ENCODE measurements around the gene RUFY3.
"Not testable (repeated sequence)": the region's sequence is repeated elsewhere in the genome, so short reads cannot be mapped to it uniquely, and the experiment has no call there.

RUFY3 gene

DNA sequence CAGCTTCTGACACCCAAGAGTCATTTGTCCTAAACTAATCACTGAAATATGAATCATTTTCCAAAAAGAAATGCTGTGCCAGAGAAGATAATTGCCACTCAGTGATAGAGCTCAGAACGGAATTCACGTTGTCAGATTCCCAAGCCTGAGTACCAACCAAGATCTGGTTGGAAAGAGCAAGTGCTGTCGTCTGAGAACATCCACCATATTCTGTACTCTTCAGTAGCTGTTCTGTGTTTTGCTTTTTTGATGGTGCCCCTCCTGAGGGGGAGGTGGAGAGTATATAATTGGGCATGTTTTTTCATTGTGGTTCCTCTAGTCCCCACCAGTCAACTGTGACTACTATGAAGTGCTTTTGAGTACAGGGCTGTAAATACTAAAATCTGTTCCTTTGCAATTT lies 13.2 kb downstream of the RUFY3 start:
- no peak for DNase-seq (ENCODE audit: extremely low spot score, insufficient read length, low read depth)
- no peak for FAIRE-seq

DNA sequence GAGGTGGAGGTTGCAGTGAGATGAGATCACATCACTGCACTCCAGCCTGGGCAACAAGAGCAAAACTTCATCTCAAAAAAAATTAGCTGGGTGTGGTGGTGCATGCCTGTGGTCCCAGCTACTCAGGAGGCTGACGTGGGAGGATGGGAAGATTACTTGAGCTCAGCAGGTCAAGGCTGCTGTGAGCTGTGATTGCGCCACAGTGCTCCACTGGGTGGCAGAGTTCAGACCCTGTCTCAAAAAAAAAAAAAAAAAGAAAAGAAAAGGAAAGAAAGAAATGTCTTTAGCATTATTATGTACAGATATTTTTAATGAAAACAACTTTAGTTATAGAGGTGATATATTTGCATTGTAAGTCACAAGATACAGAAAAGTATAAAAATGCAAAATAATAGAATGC lies 14.2 kb downstream of the RUFY3 start:
- peak; percentile 76 for FAIRE-seq
- DNase-seq (ENCODE audit: extremely low spot score, insufficient read length, low read depth): not testable (repeated sequence)

DNA sequence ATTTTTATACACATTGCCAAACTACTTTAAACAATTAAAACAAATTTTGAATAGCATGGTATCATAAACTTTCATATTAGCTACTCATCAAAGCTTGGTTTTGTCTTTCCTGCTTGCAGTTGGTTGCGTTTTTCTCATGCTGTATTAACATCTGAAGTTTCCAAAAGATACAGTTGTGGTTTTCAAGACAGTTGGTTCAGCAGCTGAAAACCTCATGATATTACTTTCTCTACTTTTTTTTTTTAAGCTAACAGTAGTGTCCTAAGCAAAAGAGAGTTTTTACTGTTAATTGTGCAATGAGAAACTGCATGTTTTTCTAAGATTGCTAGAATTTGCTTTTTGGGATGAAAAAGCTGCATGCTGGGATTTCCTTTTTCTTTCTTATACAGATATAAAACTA lies 15.2 kb downstream of the RUFY3 start:
- DNase-seq (ENCODE audit: extremely low spot score, insufficient read length, low read depth): no peak
- FAIRE-seq: peak; percentile 41

DNA sequence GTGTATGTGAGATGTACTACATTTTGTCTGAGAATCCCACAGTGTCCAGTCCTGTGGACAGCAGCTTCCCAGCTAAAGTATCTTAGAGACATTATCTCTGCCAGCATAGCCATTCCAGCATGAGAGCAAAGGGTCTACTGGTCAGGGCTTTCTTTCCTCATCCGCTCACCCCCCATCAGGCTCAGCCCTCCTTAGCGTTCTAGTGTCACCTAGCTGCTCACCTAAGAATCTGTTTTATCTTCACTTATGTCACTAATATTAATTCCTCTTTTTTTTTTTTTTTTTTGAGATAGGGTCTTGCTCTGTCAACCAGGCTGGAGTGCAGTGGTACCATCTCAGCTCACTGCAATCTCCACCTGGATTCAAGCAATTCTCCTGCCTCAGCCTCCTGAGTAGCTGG lies 15.6 kb downstream of the RUFY3 start:
- DNase-seq (ENCODE audit: extremely low spot score, insufficient read length, low read depth) (no peak), FAIRE-seq (no peak)

DNA sequence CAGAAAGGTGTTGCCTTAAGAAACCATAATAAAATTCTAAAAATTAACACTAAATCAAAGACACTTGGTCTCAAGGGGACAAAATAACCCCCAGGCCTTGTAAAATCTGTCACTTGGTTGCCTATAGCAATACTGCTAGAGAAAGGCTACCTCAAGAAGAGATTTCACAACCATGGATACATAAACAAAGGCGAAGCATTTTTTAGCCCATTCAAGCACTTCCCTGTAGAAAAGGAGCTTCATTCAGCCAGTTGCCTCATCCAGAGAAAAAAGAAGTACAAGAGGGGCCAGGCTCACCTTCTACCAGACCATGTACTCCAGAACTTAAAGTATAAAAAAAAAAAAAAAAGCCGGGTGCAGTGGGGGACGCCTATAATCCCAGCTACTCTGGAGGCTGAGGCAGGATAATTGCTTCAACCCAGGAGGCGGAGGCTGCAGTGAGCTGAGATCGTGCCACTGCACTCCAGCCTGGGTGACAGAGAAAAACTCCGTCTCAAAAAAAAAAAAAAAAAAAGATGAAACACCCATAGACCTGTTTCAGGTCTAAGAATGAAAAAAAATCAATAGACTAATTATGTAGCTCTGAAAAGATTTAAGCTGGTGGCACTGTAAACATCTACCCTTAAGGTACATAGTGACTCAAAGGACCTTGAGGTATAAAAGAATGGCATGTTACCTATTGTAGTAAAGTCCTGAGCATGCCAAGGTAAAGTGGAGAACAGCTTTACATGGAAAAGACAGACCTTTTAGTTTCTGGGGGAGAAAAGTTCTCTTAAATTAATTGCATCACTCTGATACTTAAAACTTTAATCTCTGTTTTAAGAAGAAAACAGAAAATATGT lies 18.0 kb downstream of the RUFY3 start:
- no peak for DNase-seq (ENCODE audit: extremely low spot score, insufficient read length, low read depth)
- no peak for FAIRE-seq

DNA sequence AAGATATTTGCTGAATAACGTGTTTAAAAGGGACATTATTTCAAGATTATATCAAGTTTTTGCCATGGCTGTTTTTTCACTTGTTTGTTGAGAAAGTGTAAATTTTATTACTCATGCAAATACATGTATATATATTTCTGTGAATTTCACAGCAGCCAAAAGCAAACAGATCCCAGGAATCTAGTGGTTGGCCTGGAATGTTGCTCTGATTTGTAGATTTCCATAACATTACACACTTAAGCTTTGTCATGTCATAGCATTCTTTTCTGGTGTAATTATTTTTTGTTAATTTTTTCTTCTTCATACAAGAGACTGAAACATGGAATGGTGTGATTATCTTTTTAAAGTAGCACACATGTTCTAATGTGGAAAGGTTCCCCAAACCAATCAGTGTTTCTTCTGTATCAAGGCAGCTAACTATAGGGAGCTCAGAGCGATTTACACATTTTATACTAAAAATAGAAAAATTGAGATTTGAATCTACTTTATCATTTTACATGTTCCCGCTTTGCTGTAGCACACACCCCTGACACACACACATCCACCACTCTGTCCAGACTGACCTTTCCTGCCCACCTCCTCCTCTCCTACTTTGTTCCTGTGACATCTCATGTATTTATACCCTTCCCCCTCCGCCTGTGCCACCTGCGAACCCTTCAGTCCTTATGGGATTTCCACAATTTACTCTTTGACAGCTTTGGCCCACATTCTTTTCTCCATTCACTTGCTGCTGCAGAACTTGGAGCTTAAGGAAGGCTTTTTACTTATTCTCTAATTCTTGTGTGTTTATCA lies 20.3 kb downstream of the RUFY3 start:
- no peak for FAIRE-seq
- no peak for DNase-seq (ENCODE audit: extremely low spot score, insufficient read length, low read depth)

DNA sequence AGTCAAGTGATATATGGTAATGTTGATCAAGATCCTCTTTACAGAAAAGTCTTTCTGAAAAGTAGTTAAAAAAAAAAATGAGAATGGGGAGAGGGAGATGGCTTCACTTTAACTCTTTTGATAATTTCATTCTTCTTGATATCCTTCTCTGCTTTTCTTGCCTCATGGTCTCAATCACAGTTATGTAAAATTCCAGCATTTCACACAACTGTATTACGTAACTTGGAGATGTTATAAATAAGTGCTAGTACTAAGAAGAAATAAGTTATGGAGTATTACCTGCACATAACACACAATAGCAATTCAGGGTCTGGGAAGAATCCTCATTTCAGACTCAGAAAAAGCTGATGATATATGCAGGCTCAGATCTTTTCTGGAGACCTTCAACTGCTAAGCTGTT lies 22.0 kb downstream of the RUFY3 start:
- DNase-seq (ENCODE audit: extremely low spot score, insufficient read length, low read depth) (no peak), FAIRE-seq (no peak)

DNA sequence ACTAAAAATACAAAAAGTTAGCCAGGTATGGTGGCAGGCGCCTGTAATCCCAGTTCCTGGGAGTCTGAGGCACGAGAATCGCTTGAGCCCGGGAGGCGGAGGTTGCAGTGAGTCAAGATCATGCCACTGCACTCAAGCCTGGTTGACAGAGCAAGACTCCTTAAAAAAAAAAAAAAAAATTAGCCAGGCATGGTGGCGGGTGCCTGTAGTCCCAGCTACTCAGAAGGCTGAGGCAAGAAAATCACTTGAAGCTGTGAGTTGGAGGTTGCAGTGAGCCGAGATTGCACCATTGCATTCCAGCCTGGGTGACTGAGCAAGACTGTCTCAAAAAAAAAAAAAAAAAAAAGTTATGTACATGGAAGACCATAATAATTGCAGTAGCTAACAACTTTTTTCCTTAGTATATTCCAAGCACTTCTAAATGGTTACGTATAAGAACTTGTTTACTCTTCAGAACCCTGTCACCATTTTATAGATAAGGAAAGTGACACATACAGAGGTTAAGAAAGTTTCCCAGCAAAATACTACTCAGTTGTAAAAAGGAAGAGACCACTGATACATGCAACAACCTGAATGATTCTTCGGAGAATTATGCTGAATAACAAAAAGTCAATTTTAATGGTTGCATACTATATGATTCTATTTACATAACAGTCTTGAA lies 24.5 kb downstream of the RUFY3 start:
- FAIRE-seq (no peak), DNase-seq (ENCODE audit: extremely low spot score, insufficient read length, low read depth) (no peak)

DNA sequence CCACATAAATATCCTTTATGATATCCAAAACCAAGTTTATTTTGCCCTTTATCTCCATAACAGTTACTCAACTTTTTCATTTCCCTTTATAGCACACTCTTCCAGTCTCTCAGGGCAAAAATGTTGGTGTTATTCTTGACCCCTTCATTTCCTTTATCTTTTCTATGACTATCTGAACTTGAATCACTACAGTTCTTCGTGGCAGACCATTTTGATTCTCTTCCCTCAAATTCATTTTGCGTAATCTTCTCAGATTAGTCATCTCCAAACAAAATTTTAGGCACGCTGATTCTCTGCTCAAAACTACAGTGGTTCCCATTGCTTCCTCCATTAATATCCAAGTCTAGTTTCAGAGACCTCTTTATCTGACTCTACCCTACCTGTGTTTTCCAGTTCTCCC lies 26.1 kb downstream of the RUFY3 start:
- FAIRE-seq (peak; percentile 47), DNase-seq (ENCODE audit: extremely low spot score, insufficient read length, low read depth) (no peak)

DNA sequence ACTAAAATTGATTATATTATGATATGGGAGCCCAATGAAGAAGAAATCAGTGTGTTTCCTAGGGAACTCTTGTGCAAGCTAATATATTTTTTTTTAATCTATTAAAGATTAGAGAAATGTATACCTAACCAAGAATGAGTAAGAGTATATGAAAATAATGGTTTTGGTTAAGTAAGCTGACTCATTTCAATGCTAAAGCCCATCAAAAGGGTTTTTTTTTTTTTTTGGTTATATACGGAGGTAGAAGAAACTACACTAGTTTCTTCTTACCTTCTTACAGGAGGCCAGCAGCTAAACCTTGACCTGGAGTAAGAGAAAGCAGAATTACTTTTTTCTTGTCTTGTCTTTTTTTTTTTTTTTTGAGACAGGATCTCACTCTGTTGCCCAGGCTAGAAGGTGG lies 27.5 kb downstream of the RUFY3 start:
- no peak for FAIRE-seq
- DNase-seq (ENCODE audit: extremely low spot score, insufficient read length, low read depth): no peak

DNA sequence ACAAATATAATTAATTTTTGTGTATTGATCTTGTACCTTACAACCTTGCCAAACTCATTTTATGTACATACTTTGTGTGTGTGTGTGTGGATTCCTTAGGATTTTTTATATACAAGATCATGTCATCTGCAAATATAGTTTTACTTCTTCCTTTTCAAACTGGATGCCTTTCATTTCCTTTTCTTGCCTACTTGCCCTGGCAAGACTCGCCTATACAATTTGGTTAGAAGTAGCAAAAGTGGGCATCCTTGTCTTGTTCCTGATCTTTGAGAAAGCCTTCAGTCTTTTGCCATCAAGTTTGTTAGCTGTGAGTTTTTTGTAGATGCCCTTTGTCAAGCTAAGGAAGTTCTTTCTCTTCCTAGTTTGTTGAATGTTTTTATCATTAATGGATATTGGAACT lies 30.5 kb downstream of the RUFY3 start:
- FAIRE-seq (no peak), DNase-seq (ENCODE audit: extremely low spot score, insufficient read length, low read depth) (no peak)

DNA sequence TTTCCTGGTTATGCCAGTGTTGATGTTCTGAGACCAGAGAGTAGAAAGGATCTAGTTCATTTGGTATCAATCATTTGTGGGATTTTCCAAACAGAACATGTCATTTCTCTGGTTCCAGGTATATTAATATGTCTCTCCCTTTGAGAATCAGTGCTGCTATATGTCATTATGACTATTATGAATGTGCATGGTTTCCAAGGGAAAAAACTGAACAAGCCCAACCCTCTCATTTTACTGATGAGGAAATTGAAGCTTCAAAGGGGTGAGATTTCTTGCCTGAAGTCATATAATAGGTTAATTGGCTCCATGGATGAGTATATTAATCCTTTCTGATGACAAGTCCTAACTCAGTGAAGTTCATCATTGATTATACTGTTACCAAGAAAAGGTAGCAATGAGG lies 31.9 kb downstream of the RUFY3 start:
- DNase-seq (ENCODE audit: extremely low spot score, insufficient read length, low read depth) (no peak), FAIRE-seq (peak; percentile 36)

DNA sequence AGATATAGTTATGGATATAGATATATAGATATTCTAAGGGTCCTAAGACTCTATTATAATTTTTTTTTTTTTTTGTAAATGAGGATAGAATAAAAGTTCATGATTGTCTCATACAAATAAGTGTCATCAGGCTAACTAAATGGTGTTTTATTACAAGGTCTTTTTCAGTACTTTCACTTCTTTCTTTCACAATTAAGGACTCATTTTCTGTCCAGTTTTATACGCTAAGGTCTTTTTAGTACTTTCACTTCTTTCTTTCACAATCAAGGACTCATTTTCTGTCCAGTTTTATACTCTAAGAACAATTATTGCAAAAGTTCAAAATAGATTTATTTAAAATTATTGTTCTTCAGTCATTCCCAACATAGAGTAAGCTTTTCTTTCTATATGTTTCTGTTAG lies 32.7 kb downstream of the RUFY3 start:
- DNase-seq (ENCODE audit: extremely low spot score, insufficient read length, low read depth) (peak; percentile 22), FAIRE-seq (peak; percentile 47)

DNA sequence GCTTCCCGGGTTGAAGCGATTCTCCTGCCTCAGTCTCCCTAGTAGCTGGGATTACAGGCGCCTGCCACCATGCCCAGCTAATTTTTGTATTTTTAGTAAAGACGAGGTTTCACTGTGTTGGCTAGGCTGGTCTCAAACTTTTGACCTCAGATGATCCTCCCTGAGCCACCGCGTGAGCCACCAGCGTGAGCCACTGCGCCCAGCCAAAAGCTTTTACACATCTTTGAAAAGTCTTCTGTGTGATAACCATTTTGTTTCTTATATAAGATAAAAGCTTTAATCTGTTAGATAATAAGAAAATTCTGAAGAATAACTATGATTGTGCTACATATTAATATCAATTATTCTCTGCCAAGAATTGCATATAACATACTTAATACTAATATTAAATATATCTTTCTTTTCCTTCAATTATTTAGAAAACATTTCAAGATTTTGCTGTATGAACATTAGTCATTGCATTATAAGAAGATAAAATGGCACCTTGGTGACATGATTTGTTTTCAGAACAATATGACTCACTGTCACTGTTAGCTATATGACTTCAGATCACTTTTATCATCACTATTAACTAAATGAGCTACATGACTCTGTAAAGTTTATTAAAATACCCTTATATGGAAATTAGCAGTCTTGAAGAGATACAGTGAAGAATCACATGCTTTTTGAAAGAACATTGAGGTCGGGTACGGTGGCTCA lies 33.4 kb downstream of the RUFY3 start:
- DNase-seq (ENCODE audit: extremely low spot score, insufficient read length, low read depth) (no peak), FAIRE-seq (no peak)

DNA sequence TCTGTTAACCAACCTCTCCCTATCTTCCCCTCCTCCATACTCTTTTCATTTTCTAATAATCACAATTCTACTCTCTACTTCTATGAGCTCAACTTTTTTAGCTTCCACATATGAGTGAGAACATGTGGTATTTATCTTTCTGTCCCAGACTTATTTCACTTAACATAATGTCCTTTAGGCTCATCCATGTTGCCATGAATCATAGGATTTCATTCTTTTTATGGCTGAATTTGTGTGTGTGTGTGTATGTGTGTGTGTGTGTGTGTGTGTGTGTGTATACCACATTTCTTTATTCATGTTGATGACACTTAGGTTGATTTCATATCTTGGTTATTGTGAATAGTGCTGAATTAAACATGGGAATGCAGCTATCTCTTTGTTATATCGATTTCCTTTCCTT lies 37.4 kb downstream of the RUFY3 start:
- no peak for DNase-seq (ENCODE audit: extremely low spot score, insufficient read length, low read depth)
- FAIRE-seq: no peak

DNA sequence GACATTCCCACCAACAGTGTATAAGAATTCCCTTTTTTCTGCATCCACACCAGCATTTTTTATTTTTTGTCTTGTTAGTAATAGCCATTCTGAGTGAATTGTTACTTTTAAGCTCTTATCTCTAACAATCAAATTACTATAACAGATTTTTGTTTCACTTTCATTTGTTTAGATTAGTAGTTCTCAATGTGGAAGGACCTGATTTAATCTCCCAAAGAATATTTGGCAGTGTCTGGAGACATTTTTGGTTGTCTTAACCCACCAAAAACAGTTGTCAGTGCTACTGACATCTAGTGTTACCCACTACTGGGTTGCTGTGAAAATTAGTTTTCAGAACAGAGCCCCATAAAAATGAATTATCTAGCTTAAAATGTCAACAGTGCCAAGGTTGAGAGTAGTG lies 37.9 kb downstream of the RUFY3 start:
- FAIRE-seq: peak; percentile 56
- DNase-seq (ENCODE audit: extremely low spot score, insufficient read length, low read depth): no peak

DNA sequence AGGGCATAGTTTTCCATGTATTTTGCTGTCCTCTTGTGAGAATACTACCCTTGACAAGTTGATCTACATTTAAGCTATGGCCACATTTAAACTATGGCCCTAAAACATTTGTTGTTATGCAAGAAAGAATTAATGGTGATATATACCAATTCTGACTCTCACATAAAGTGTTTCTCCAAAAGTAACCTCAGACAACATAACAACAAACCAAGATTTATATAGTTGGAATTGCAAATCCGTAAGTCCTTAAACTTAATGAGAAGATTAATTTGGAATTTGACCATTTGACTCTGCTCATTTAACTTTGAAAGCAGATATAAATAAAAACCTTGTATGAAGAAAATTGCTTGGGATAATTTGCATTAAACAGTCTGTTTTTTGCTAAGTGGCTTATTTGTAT lies 38.9 kb downstream of the RUFY3 start:
- DNase-seq (ENCODE audit: extremely low spot score, insufficient read length, low read depth) (no peak), FAIRE-seq (no peak)

DNA sequence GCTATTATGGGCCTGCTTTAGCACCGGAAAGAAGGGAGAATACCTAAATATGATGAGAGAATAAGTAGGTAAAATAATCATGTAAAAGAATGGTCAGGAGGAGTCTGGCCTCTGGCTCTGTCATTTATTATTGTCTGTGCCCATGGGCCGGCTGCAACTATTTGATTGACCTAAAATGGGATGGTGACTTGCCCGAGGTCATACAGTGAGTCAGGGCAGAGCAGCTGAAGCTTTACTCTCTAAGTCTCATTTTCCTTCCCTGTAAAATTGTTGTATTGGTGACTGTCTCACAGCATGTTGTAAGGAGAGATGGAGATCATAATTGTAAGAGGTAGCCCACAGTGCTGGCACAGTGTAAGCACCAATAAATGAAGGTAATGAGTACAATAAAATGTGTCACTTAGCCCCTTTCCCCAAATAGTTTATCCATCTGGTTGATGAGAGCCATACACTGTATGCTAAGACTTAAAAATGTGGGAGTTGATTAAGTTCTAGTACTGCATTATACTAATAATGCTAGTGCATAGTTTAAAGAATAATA lies 39.6 kb downstream of the RUFY3 start:
- DNase-seq (ENCODE audit: extremely low spot score, insufficient read length, low read depth) (no peak), FAIRE-seq (no peak)

DNA sequence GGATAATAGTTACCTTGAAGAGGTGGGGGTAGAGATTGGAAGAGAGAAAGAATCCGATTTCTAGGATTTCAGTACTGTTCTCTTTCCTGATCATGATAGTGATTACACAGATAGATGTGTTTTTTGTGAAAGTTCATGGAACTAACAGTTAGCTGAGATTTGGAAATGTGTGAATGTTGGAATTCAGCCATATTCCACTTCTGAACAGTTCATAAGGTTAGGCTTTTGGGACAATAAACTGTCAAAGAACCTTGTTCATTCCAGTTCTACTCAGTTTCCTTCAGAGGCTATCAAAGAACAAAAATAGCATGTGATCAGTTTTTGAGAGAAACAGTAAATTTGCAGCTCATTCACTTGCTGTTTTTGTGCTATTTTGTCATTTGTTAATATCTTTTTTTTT lies 43.6 kb downstream of the RUFY3 start:
- DNase-seq (ENCODE audit: extremely low spot score, insufficient read length, low read depth) (no peak), FAIRE-seq (no peak)

DNA sequence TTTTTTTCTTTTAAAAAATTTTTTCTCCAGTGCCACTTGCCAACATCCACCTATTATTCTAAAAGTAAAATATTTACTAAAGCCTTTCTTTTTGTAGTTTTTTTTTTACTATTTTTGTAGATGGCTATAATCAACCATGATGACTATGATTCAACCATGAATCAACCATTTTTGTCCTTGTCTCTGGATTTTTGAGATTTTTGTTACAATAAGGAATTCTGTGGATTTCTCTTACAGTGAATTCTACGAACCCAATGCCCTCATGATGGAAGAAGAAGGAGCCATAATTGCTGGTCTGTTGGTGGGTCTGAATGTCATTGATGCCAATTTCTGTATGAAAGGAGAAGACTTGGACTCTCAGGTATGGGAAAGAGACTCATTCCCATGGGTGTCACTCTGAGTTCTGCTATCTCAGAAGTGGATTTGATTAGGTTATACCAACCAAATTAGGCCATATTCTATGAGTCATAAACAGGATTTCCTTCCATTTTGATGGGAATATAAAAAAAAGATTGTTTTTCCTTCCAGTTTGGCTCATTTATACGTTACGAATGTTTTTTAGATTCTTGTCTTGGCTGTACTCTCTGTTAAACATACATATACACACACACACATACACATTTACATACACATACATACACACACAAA lies 46.7 kb downstream of the RUFY3 start:
- FAIRE-seq: no peak
- no peak for DNase-seq (ENCODE audit: extremely low spot score, insufficient read length, low read depth)
